GM18861 (cell line): ENCODE data around the gene CYGB.

Experiments used
- ATAC-seq: cut with Tn5 transposase; IDR thresholded peaks from one replicate; pipeline ENCODE4 v1.9.1; 2021; ENCODE audit not compliant: unreplicated experiment

The CYGB gene

DNA sequence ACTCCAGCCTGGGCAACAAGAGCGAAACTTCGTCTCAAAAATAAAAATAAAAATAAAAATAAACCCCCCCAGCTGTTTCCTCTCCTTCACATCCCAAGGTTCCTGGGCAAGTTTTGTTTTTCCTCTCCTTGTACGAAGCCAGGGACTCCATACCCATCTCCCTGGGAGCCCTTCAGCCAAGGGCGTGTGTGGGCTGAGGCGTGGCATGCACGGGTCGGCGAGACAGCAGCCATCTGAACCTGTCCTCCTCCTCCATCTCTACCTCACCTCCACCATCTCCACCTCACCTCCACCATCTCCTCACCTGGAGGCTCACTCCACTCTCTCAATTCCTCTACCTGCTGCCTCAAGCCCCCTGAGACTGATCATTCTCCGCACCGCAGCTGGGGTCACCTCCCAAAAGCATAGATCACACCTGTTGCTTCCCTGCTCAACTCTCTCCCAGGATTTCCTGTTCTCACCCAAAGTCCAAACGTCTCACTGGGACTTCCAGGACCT lies 53.2 kb downstream of the CYGB start:
- no peak for ATAC-seq

GRCh38 chr17:76481071-76481655 lies 56.3 kb downstream of the CYGB start:
- ATAC-seq = peak; percentile 72

GRCh38 chr17:76480632-76481031 lies 56.9 kb downstream of the CYGB start:
- ATAC-seq = no peak

- no peak for ATAC-seq
Observed at GRCh38 chr17:76479515-76480060, 57.9 kb downstream of the CYGB start.

DNA sequence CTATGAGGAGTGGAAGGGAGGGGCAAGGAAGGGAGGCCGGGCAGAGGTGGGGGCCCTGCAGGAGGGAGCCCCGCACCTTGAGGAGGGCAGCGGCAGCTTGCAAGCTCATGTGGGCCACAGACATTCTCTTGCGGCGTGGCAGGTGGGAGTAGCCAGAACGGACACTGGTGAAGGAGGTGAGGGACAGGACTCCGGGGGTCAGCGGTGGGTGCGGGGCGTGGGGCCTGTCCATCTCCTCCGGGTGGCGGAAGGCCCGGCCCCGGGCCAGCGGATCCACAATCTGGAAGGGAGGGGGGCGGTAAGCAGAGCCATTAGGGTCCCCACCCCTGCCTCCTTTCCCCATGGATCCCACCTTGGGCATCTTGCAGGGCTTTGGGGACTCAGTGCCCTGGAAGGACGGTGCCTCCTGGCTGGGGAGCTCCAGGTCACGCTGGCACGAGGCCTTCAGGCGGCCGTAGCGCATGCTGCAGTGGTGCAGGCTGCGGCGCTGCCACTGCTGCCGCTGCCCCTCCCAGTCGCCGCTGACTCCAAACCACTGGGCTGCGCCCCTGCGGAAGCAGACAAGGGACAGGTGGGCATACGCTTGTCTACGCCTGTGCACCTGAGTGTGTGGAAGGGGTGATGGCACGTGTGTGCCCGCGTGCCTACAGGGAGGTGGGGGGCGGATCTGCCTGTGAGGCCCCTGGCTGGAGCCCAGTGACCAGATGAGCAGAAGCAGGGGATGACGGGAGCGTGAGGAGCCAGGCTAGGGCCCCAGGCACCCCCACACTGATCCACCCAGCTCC lies 58.6 kb downstream of the CYGB start:
- no peak for ATAC-seq

DNA sequence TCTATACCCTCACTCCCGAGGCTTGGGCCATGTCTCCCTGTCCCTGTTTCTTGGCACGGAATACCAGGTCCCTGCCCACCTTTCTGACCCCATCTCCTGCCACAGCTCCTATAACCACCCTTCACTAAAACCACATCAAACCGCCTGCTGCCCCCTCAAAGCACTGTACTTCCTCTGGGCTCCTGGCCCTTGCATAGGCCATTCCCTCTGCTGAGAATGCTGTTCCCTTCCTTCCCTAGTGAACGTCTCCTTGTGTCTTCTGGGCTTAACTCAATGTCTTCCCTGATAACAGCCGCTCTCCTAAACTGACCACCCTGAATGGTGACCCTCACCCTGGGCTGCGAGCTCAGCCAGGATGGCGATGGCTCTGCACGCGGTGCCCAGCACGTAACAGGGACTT lies 59.4 kb downstream of the CYGB start:
- ATAC-seq = no peak

DNA sequence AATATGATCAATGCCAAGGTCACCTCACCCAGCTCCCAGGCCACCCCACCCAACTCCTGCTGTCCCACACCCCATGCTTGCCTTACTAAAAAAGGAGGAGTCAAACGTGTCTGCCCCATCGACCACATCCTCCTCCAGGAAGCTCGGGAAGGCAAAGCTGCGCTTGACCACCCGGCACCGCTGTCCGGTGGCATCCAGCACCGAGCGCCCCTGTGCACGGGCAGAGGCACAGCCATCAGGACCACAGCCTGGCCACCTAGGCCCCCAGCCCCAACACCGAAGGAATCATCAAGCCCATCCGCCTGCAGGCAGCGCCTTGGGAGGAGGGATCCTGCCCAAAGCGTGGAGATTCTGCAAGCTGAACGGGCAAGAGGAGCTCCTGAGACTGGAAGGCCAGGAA lies 59.9 kb downstream of the CYGB start:
- ATAC-seq = no peak
